Panc1 (cell line): ENCODE measurements around the gene CHST6.

ENCODE experiments used
- POLR2AphosphoS5 ChIP-seq: IDR thresholded peaks from 2 replicates; pipeline ENCODE4 v1.6.1; 2012; ENCODE audit warnings: mild to moderate bottlenecking, low read depth, low read length, moderate library complexity
- REST ChIP-seq, 2 experiments: IDR thresholded peaks; 2 replicates each; pipeline ENCODE4 v1.6.1; 2011 to 2012; ENCODE audit warnings: low read depth in 2 of 2, control low read depth in 1 of 2, low read length in 1 of 2, mild to moderate bottlenecking in 1 of 2, moderate library complexity in 1 of 2; ENCODE audit not compliant: insufficient read depth in 1 of 2
- TF ChIP-seq, protein P1 (sequence below): fragments of 450-650 bp; IDR thresholded peaks from 2 replicates; pipeline ENCODE4 v1.5.1; 2017; ENCODE audit warnings: mild to moderate bottlenecking

DNA sequence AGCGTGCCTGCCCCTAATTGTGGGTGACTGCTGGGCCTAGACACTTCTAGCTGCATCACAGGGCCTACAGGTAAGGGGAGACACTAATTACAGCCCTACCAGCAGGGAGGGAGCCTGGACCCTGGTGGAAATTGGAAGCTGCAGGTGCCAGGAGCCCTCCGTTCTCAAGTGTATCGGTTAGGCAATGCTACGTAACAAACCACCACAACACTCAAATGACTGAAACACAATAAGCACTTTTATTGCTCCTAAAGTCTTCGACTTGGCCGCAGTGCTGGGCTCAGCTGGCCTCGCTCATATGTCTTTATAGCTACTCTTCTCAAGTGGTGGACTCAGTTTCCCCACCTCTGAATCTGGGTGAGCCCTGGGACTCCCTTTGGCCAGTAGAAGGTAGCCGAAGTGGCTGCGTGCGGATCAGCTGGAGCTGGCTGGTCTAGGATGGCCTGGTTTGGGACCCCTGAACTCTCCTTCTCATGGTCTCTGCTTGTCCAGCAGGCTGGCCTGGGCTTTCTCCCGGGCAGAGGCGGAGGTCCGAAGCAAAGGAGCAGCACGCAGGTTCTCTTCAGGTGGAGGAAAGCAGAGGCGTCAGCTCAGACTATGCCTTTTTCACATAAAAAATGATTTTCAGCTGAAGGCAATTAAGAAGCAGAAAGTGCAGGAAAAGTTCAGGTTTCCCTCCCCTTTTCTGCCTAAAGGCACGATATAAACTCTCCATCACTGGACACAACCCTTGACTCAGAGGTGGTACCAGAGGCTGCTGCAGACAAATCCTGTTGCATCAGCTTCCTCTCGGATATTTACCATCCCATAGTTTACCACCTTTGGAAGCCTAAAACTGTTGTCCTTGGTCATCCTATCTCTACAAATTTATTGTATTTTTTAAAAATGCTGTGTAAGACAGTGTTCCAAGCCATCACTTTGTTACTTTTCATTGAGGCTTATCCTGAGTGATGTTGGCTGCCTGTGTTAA is 22.0 kb downstream of the CHST6 start:
- TF ChIP-seq POLR2AphosphoS5 (no peak), REST (IDR thresholded peaks at IDR 0.05; ENCODE audit: insufficient read depth in 1 of 2, low read depth in 2 of 2, low read length in 1 of 2) (no peak)
- TF ChIP-seq, protein P1, sequence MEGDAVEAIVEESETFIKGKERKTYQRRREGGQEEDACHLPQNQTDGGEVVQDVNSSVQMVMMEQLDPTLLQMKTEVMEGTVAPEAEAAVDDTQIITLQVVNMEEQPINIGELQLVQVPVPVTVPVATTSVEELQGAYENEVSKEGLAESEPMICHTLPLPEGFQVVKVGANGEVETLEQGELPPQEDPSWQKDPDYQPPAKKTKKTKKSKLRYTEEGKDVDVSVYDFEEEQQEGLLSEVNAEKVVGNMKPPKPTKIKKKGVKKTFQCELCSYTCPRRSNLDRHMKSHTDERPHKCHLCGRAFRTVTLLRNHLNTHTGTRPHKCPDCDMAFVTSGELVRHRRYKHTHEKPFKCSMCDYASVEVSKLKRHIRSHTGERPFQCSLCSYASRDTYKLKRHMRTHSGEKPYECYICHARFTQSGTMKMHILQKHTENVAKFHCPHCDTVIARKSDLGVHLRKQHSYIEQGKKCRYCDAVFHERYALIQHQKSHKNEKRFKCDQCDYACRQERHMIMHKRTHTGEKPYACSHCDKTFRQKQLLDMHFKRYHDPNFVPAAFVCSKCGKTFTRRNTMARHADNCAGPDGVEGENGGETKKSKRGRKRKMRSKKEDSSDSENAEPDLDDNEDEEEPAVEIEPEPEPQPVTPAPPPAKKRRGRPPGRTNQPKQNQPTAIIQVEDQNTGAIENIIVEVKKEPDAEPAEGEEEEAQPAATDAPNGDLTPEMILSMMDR, result no peak
